Medulla oblongata (tissue), 1 donor: ENCODE measurements around the gene IDH2.

ENCODE experiments used
- DNase-seq: peaks from one replicate; pipeline ENCODE4 v3.0.0-alpha.2; 2015; ENCODE audit errors: extremely low spot score

Gene IDH2

DNA sequence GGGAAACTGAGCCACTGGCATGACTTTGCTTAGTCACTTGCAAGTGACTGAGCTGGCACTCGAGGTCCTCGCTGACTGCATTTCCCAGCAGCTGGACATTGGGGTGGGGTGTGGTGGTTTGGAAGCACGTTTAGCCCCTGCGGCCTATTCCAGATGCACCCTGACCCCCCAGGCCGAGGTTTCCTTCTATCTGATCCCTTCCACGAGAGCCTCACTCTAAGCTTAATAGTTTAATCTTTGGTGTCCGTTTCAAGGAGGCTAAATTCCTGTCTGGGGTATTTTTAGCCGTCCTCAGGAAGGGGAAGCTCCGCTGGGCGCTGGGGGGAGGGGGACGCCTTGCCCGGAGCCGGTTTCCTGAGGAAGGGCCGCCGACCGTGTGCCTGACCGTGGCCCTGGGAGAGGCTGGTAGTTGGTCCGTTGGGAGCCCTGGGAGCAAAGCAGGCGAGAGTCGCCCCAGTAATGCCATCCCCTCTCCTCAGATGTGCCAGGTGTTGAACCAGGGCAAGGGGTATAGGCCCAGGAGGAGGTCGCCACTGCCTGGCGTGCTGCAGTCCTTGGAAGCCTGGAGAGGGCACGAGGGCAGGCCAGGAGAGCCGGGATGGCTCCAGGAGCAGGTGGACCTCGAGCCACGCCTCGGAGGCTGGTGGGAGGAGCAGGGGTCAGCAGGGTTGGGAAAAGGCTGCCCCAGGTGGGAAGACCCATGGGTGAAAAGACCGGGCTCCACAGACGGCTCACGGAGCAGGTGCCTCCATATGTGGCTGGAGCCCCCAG lies 37.2 kb downstream of the IDH2 start:
- DNase-seq = peak; percentile 45

GRCh38 chr15:90063770-90064247 lies 38.5 kb downstream of the IDH2 start:
- DNase-seq = peak; percentile 89

DNA sequence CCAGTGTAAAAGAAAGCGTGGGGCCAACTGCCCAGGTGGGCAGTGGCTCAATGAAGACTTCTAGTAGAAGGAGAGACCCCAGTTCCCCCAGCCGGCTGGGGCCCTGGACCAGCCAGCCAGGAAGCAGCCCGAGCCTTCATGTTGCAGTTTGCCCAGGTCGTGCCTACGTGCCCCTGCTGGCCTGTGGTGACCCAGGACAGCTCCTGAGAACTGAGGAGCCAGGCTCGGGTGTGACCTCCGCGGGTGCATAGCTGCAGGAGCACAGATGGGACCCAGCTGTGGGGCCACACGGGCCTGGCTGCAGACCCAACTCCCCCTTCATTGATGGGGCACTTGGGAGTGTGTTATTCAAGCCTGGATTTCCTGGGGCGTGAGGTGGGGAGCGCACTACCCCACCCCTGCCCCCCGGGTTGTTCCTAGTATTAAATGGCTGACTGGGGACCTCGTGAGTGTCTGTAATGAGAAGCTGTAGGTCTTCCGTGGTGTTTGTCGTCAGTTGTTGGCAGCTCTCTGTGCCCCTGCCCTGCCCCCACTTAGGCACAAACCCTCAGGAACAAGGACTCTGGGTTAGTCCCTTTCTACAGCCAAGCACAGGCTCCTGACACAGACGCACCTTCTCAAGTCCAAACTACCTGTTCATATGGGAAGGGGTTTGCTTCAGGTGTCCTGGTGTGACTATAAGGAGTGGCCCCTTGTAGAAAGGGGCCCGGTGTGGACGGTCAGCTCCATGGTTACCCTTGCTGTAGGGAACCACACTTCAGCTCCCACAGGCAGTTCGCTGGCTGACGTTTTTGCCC lies 39.1 kb downstream of the IDH2 start:
- DNase-seq = peak; percentile 59

- DNase-seq = no peak
Observed at GRCh38 chr15:90062462-90062932, 39.8 kb downstream of the IDH2 start.

GRCh38 chr15:90062023-90062442 lies 40.2 kb downstream of the IDH2 start:
- peak; percentile 61 for DNase-seq

- DNase-seq = peak; percentile 23
Observed at GRCh38 chr15:90060797-90061196, 41.5 kb downstream of the IDH2 start.

GRCh38 chr15:90059208-90059985 lies 42.9 kb downstream of the IDH2 start:
- peak; percentile 87 for DNase-seq

DNA sequence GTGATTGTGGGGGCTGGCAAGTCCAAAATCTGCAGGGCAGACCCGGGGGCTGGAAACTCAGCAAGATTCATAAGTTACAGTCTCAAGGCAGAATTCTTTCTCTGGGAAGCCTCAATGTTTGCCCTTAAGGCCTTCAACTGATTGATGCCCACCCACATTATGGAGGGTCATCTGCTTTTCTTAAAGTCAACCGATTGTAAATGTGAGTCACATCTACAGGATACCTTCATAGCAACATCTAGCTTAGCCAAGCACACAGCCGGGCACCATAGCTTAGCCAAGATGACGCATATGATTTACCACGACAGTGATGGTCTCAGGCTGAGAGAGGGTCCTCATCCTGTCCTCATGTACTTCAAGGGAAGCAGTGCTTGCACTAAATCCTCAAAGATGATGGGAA lies 43.5 kb downstream of the IDH2 start:
- no peak for DNase-seq

GRCh38 chr15:90058308-90058707 lies 44.0 kb downstream of the IDH2 start:
- DNase-seq = no peak

- no peak for DNase-seq
Observed at GRCh38 chr15:90056529-90056928, 45.7 kb downstream of the IDH2 start.

GRCh38 chr15:90055182-90055581 lies 47.1 kb downstream of the IDH2 start:
- DNase-seq = no peak

GRCh38 chr15:90054618-90055097 lies 47.6 kb downstream of the IDH2 start:
- DNase-seq = peak; percentile 27

GRCh38 chr15:90053685-90054466 lies 48.4 kb downstream of the IDH2 start:
- DNase-seq = no peak

DNA sequence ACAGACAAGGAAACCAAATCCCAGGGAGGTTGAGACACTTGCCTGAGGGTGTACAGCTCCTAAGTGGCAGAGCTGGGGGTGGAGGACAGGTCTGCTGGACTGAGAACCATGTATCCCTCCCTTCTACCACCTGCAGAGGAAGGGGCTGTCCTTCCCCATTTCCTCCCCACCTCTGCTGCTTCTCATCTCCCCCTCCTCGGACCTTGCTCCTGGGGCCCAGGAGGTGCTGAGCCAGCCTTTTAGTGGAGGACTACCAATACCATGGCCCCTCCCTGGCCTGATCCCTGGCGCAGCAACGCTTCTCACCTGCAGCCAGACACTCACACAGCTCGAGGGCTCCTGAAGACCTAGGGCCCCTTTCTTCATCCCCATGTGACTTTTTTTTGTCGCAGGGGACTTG lies 50.4 kb downstream of the IDH2 start:
- DNase-seq = no peak

DNA sequence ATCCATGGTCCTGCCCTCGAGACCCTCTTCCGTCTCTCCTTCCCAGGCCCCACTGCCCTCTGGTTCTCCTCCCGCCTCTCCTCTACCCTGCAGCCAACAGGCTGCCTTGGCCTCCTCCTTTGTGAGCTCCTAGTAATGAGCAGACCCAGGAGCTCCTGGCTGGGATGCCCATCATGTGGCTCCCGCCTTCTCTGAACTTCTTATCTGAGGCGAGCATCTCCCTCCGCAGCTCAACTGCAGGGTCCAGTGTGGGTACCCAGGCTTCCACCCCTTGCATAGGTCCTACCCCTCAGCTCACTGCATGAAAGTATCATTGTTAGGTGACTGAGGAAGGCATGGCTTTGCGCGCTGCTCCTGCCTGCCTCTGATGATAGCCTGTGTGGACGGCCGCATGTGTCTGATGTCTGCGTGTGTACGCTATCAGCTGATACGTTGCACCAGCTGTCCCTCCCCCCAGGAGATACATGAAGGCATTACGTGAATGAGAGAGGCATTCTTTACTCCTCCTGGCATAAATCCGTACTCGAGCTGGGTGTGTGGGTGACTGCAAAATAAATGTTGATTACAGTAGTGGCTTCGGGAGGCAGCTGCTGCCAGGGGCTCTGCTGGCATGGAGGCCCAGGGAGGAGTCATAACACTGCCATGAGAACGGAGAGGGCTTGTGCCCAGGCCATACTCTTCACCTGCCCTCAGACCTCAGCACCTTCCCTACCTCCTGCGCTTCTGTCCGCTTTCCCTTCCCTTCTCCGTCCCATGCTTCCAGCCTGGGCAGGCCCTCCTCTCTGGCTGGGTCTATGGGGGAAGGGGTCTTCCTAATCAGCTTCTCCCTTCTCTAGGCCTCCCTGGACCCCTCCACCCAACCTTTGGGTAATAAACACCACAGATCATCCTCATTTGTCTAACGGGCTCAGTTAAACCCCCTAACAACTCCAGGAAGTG lies 52.3 kb downstream of the IDH2 start:
- no peak for DNase-seq

GRCh38 chr15:90049030-90049429 lies 53.2 kb downstream of the IDH2 start:
- DNase-seq = no peak

GRCh38 chr15:90047956-90048575 lies 54.2 kb downstream of the IDH2 start:
- DNase-seq = peak; percentile 63

DNA sequence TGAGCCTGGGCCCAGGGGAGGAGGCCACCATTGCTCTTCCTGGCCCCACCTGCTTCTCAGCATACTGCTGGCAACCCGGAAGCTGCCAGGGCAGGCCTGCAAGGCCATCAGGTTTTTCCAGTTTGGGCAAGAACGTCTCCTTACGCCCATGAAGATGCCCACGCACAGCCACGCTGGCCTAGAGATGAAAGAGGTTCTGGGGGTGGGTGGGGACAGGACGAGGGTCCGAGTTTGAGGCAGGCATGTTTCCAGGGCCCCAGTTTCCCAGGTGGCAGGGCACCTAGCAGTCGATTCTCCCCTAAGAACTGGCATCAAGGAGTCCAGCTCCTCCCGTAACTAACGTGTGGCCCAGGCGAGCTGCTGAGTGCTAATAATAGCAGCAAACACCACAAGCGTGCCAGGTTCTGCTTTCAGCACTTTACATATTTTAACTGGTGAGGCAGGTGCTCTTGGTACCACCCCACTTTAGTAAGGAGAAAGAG lies 55.3 kb downstream of the IDH2 start:
- DNase-seq = no peak

GRCh38 chr15:90046289-90046688 lies 56.0 kb downstream of the IDH2 start:
- DNase-seq = no peak
